Measurements from ENCODE around the gene PHACTR1.

DNA sequence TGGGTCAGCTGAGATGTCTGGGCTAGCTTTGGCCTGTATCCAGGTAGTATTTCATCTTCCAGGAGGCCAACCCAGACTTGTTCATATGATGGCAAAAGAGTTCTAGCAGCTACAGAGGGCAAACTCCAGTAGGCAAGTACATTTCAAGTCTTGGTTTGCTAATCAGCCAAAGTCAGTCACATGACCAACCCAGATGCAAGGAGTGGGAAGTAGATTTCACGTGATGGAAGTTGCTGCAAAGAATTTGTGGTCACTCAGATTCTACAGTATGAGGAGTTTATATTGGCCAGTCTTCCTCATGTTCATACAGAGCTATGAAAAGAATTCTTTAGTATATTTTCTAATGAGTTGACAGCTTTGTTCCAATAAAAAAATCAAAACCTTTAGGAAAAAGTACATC, 101.8 kb downstream of the PHACTR1 start:
- TF ChIP-seq, protein P1, sequence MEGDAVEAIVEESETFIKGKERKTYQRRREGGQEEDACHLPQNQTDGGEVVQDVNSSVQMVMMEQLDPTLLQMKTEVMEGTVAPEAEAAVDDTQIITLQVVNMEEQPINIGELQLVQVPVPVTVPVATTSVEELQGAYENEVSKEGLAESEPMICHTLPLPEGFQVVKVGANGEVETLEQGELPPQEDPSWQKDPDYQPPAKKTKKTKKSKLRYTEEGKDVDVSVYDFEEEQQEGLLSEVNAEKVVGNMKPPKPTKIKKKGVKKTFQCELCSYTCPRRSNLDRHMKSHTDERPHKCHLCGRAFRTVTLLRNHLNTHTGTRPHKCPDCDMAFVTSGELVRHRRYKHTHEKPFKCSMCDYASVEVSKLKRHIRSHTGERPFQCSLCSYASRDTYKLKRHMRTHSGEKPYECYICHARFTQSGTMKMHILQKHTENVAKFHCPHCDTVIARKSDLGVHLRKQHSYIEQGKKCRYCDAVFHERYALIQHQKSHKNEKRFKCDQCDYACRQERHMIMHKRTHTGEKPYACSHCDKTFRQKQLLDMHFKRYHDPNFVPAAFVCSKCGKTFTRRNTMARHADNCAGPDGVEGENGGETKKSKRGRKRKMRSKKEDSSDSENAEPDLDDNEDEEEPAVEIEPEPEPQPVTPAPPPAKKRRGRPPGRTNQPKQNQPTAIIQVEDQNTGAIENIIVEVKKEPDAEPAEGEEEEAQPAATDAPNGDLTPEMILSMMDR (IDR thresholded peaks at IDR 0.05), result no peak
- no peak for TF ChIP-seq POLR2A (IDR thresholded peaks at IDR 0.05)

Data from testis (tissue), 2 donors.